H7 (cell line): Measurements from ENCODE around the gene FOSL2. TPM values are rescaled to one million over a fixed set of nuclear protein-coding genes. Genes with fewer than 3 reads are reported as not detected.

ENCODE experiments used
- DNase-seq: peaks from one replicate; pipeline ENCODE4 v3.0.0; 2012
- H3K27me3 ChIP-seq: 2 replicates; pipeline ENCODE4 v1.6.0; 2011; ENCODE audit warnings: mild to moderate bottlenecking, low read length; ENCODE audit not compliant: control insufficient read depth, insufficient read depth
- H3K36me3 ChIP-seq: replicated peaks from 2 replicates; pipeline ENCODE4 v1.5.1; 2011; ENCODE audit warnings: low read length; ENCODE audit not compliant: control insufficient read depth, insufficient read depth
- H3K4me3 ChIP-seq: 2 replicates; pipeline ENCODE4 v1.5.1; 2011; ENCODE audit warnings: low read depth, mild to moderate bottlenecking, control low read depth, low read length, moderate library complexity; ENCODE audit not compliant: insufficient read depth
- total RNA-seq: library from RNA; depleted of rRNA; stranded (reverse); fragments of >200 nt; shearing (Covaris generic); gene quantifications from 2 replicates; pipeline ENCODE4 v1.2.3, GENCODE V29; 2014

The FOSL2 gene
- total RNA-seq, 1 experiment from 2014 or later = 3.5 TPM

GRCh38 chr2:28375742-28376631, 16.7 kb upstream of the FOSL2 start:
- DNase-seq = no peak

GRCh38 chr2:28377195-28377816, 15.4 kb upstream of the FOSL2 start:
- peak; percentile 48 for DNase-seq
- Histone ChIP-seq H3K36me3 (no peaks in the 10 kb centered on the region), H3K4me3 (no peak overlapping the region), H3K27me3 (peaks cover 2% of the 10 kb centered on the region)

More at GRCh38 chr2:28375742-28376631, 16.7 kb upstream of the FOSL2 start:
- Histone ChIP-seq H3K36me3 (no peaks in the 10 kb centered on the region), H3K27me3 (peaks cover 2% of the 10 kb centered on the region), H3K4me3 (no peak overlapping the region)

GRCh38 chr2:28377984-28378678, 14.5 kb upstream of the FOSL2 start:
- peak; percentile 77 for DNase-seq

GRCh38 chr2:28378679-28379584, 13.7 kb upstream of the FOSL2 start:
- Histone ChIP-seq H3K36me3 (no peaks in the 10 kb centered on the region), H3K4me3 (no peak overlapping the region), H3K27me3 (peaks cover 2% of the 10 kb centered on the region)
- no peak for DNase-seq

More at GRCh38 chr2:28377984-28378678, 14.5 kb upstream of the FOSL2 start:
- peaks cover 2% of the 10 kb centered on the region for H3K27me3 ChIP-seq
- H3K4me3 ChIP-seq = no peak overlapping the region
- no peaks in the 10 kb centered on the region for H3K36me3 ChIP-seq

- H3K27me3 ChIP-seq = peaks cover 2% of the 10 kb centered on the region
- no peak for DNase-seq
- no peaks in the 10 kb centered on the region for H3K36me3 ChIP-seq
- no peak overlapping the region for H3K4me3 ChIP-seq
These were observed 12.4 kb upstream of the FOSL2 start for GRCh38 chr2:28380219-28380618.

GRCh38 chr2:28381225-28382180, 11.2 kb upstream of the FOSL2 start:
- DNase-seq = peak; percentile 54
- peaks cover 2% of the 10 kb centered on the region for H3K27me3 ChIP-seq
- no peaks in the 10 kb centered on the region for H3K36me3 ChIP-seq
- no peak overlapping the region for H3K4me3 ChIP-seq

GRCh38 chr2:28382755-28383154, 9.9 kb upstream of the FOSL2 start:
- no peak overlapping the region for H3K4me3 ChIP-seq
- no peaks in the 10 kb centered on the region for H3K36me3 ChIP-seq
- H3K27me3 ChIP-seq = peaks cover 2% of the 10 kb centered on the region
- no peak for DNase-seq

- no peak for DNase-seq
- Histone ChIP-seq H3K36me3 (no peaks in the 10 kb centered on the region), H3K27me3 (peaks cover 24% of the 10 kb centered on the region), H3K4me3 (no peak overlapping the region)
These were observed 5.3 kb upstream of the FOSL2 start for GRCh38 chr2:28387082-28387960.

GRCh38 chr2:28389399-28390240, 3.0 kb upstream of the FOSL2 start:
- H3K27me3 ChIP-seq = peaks cover 37% of the 10 kb centered on the region
- peak; percentile 61 for DNase-seq
- peak overlapping the region; percentile 70 for H3K4me3 ChIP-seq
- H3K36me3 ChIP-seq = no peaks in the 10 kb centered on the region

GRCh38 chr2:28390241-28390745, 2.4 kb upstream of the FOSL2 start:
- Histone ChIP-seq H3K27me3 (peaks cover 44% of the 10 kb centered on the region), H3K4me3 (peak overlapping the region; percentile 70), H3K36me3 (no peaks in the 10 kb centered on the region)
- DNase-seq = peak; percentile 90

- Histone ChIP-seq H3K36me3 (no peaks in the 10 kb centered on the region), H3K4me3 (peak overlapping the region; percentile 70), H3K27me3 (peaks cover 49% of the 10 kb centered on the region)
- DNase-seq = peak; percentile 83
These were observed 1.7 kb upstream of the FOSL2 start for GRCh38 chr2:28390746-28391563.
